Measurements from ENCODE around the gene NETO2. TPM values are rescaled to one million over a fixed set of nuclear protein-coding genes. Genes with fewer than 3 reads are reported as not detected.

The NETO2 gene
- total and polyA plus RNA-seq, 2 donors (not counting 3 experiments of a cell fraction or from before 2014, with no cell fraction given) = 18.4 to 24.8 TPM

GRCh38 chr16:47160422-47160821 lies 16.7 kb upstream of the NETO2 start:
- no peak for TF ChIP-seq GATA2 (IDR thresholded peaks at IDR 0.05; ENCODE audit: insufficient read depth, insufficient read length, low read depth, low read length)
- no peak for TF ChIP-seq MYC (IDR thresholded peaks at IDR 0.05; ENCODE audit: low read depth, low read length)
- no peak for TF ChIP-seq CTCF (IDR thresholded peaks at IDR 0.05; ENCODE audit: extremely low read depth in 1 of 2, insufficient read depth in 1 of 2, low read depth in 1 of 2, low read length in 2 of 2)
- TF ChIP-seq EZH2 (IDR thresholded peaks at IDR 0.05; ENCODE audit: borderline replicate concordance, low read depth, low read length, severe bottlenecking) = no peak
- TF ChIP-seq FOS (IDR thresholded peaks at IDR 0.05; ENCODE audit: borderline replicate concordance, insufficient read depth, low read length) = no peak
- TF ChIP-seq POLR2AphosphoS5 (IDR thresholded peaks at IDR 0.05; ENCODE audit: insufficient read depth, low read depth, low read length) = no peak
- no peak for TF ChIP-seq POLR2A (IDR thresholded peaks at IDR 0.05; ENCODE audit: low read depth, low read length)
- no peak for TF ChIP-seq MAX (IDR thresholded peaks at IDR 0.05; ENCODE audit: insufficient read depth, insufficient read length)
- TF ChIP-seq JUN (IDR thresholded peaks at IDR 0.05; ENCODE audit: borderline replicate concordance, insufficient read depth, insufficient read length, low read depth) = no peak
- CTCF ChIA-PET = interaction anchor here (1.6 kb wide), 1 partner anchor 1004 kb away, joined by 5 read pairs; no protein-coding TSS in a partner anchor

More at GRCh38 chr16:47160422-47160821, 16.7 kb upstream of the NETO2 start:
- no peaks in the 10 kb centered on the region for H3K79me2 ChIP-seq (ENCODE audit: control insufficient read depth, insufficient read depth, low read length)
- no peaks in the 10 kb centered on the region for H3K9me3 ChIP-seq (replicated peaks; ENCODE audit: control insufficient read depth, insufficient read depth, low read length)
- intact Hi-C loops (cut with micrococcal nuclease) = no loop called here
- no peak overlapping the region for H2AFZ ChIP-seq (ENCODE audit: low read depth, low read length)
- H3K9ac ChIP-seq (replicated peaks; ENCODE audit: extremely low read depth, insufficient read depth, low read length) = no peak overlapping the region
- no peaks in the 10 kb centered on the region for H3K4me1 ChIP-seq (ENCODE audit: control insufficient read depth, extremely low read depth, insufficient read depth, low read length)
- H3K9me1 ChIP-seq (replicated peaks; ENCODE audit: control insufficient read depth, extremely low read depth, insufficient read depth, low read length) = no peaks in the 10 kb centered on the region
- FAIRE-seq (no peak), DNase-seq (ENCODE audit: low read depth, low spot score) (no peak)
- no peaks in the 10 kb centered on the region for H4K20me1 ChIP-seq (replicated peaks; ENCODE audit: control insufficient read depth, extremely low read depth, insufficient read depth, low read length)
- H3K4me3 ChIP-seq (replicated peaks in 1 of 3; ENCODE audit: insufficient read depth in 1 of 3, low read depth in 1 of 3, low read length in 3 of 3) = no peak overlapping the region
- H3K27ac ChIP-seq (ENCODE audit: insufficient read depth, low read depth, low read length) = no peak overlapping the region
- dilution Hi-C loops (cut with MboI; ENCODE audit: extremely low pct_ligation_motif_present, low sequenced_read_pairs) = no loop called here
- POLR2A ChIA-PET = no interaction called here
- BruUV-seq (replicated peaks) = no TSS peak
- no peak overlapping the region for H3K4me2 ChIP-seq (ENCODE audit: insufficient read depth, low read length)
- no peaks in the 10 kb centered on the region for H3K36me3 ChIP-seq (ENCODE audit: control insufficient read depth in 2 of 2, extremely low read depth in 1 of 2, insufficient read depth in 2 of 2, low read length in 2 of 2)
- H3K27me3 ChIP-seq (ENCODE audit: control insufficient read depth in 2 of 2, insufficient read depth in 2 of 2, low read length in 2 of 2) = no peaks in the 10 kb centered on the region

All from endothelial cell of umbilical vein (primary cell).